Caco-2 (cell line): ENCODE measurements around the gene CCDC3. TPM values are rescaled to one million over a fixed set of nuclear protein-coding genes. Genes with fewer than 3 reads are reported as not detected.

Experiments used
- BruUV-seq: library from RNA; stranded (reverse); fragments of 400-500 nt; replicated peaks from 2 replicates; lab custom pipeline; 2021; lab: Mats Ljungman, UMichigan
- CTCF ChIA-PET: fragments of 300-600 bp; sonication (Branson Sonifier 250); formaldehyde crosslinking; loops from one replicate; lab custom pipeline; 2022; ENCODE audit warnings: antibody characterized with exemption; lab: Charles Lee
- POLR2A ChIA-PET: fragments of 300-600 bp; sonication (Branson Sonifier 250); formaldehyde crosslinking; loops from one replicate; lab custom pipeline; 2022; ENCODE audit warnings: antibody characterized with exemption; lab: Charles Lee
- DNase-seq, 2 experiments: peaks; one replicate each; pipeline versions ENCODE4 v3.0.0 to v3.0.0-alpha.2; 2020 to 2022
- H3K27me3 ChIP-seq: replicated peaks from 2 replicates; pipeline ENCODE4 v1.6.0; 2011; ENCODE audit warnings: low read length; ENCODE audit not compliant: control insufficient read depth, insufficient read depth
- H3K36me3 ChIP-seq: 2 replicates; pipeline ENCODE4 v1.5.1; 2011; ENCODE audit warnings: low read length; ENCODE audit not compliant: control insufficient read depth, insufficient read depth
- H3K4me1 ChIP-seq: fragments of 250-450 bp; sonication (Bioruptor Pico); 2 replicates; pipeline ENCODE4 v1.5.1; 2020; ENCODE audit warnings: mild to moderate bottlenecking
- H3K4me3 ChIP-seq: 2 replicates; pipeline ENCODE4 v1.5.1; 2011; ENCODE audit warnings: low read depth, mild to moderate bottlenecking, control low read depth, low read length
- H3K9me3 ChIP-seq: fragments of 250-450 bp; sonication (Bioruptor Pico); 2 replicates; pipeline ENCODE4 v1.5.1; 2020; ENCODE audit warnings: mild to moderate bottlenecking, moderate library complexity
- H3K27ac Mint-ChIP-seq: one replicate; pipeline ENCODE4 v1.8.0; 2022; ENCODE audit warnings: mixed read lengths; ENCODE audit not compliant: unreplicated experiment
- H3K27me3 Mint-ChIP-seq: one replicate; pipeline ENCODE4 v1.8.0; 2022; ENCODE audit warnings: mixed read lengths; ENCODE audit not compliant: insufficient read depth, unreplicated experiment
- H3K36me3 Mint-ChIP-seq: one replicate; pipeline ENCODE4 v1.8.0; 2022; ENCODE audit warnings: mild to moderate bottlenecking, mixed read lengths; ENCODE audit not compliant: insufficient read depth, unreplicated experiment
- H3K4me1 Mint-ChIP-seq: one replicate; pipeline ENCODE4 v1.8.0; 2022; ENCODE audit warnings: low read depth, mixed read lengths; ENCODE audit not compliant: unreplicated experiment
- H3K4me3 Mint-ChIP-seq: one replicate; pipeline ENCODE4 v1.8.0; 2022; ENCODE audit warnings: mild to moderate bottlenecking, moderate library complexity, mixed read lengths; ENCODE audit not compliant: unreplicated experiment
- H3K9me3 Mint-ChIP-seq: one replicate; pipeline ENCODE4 v1.8.0; 2022; ENCODE audit warnings: mixed read lengths; ENCODE audit not compliant: unreplicated experiment
- intact Hi-C: fragments of 100-400 bp; cut with micrococcal nuclease; formaldehyde crosslinking; loops from one replicate; pipeline ENCODE4 v1.10.0; 2022; ENCODE audit not compliant: unreplicated experiment
- total RNA-seq: library from RNA; stranded (reverse); gene quantifications from 2 replicates; pipeline ENCODE4 v1.2.3, GENCODE V29; 2022
- TF ChIP-seq, protein P1 (sequence below), 2 experiments: fragments of 200-600 bp in 1 of 2; IDR thresholded peaks; 1 replicate in 1 of 2; 2 replicates in 1 of 2; pipeline versions ENCODE4 v1.5.1 to v1.8.0; 2011 to 2022; ENCODE audit warnings: antibody characterized with exemption in 1 of 2, control low read depth in 1 of 2, inconsistent platforms in 1 of 2, low read depth in 1 of 2, low read length in 1 of 2, mild to moderate bottlenecking in 1 of 2, moderate library complexity in 1 of 2; ENCODE audit not compliant: insufficient read depth in 1 of 2, severe bottlenecking in 1 of 2, unreplicated experiment in 1 of 2

Gene CCDC3
- total RNA-seq, 1 experiment from 2014 or later, result 3.2 TPM

DNA sequence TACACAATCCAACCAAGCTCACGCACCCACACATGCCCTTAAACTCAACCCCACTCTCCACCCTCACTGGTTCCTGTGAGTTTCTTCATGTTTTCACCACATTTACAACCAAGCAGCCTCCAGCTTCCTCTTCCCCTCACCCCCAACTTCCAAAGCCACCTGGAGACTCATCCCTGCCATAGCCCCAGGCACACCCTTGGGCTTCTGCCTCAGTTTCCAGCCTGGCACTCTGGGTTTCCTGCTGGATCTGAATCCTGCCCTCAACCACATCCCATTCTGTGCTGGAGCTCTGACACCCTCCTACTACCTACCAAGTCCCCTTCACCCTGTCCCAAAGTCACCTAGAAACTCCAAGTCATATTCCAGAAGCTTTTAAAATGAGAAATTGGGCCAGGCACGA lies 29.4 kb downstream of the CCDC3 start:
- no TSS peak for BruUV-seq
- Histone ChIP-seq H3K27me3 (no peaks in the 10 kb centered on the region), H3K4me3 (no peak overlapping the region), H3K36me3 (no peaks in the 10 kb centered on the region), H3K9me3 (peaks cover 5% of the 10 kb centered on the region), H3K4me1 (no peaks in the 10 kb centered on the region)
- H3K4me3 Mint-ChIP-seq, result no peak overlapping the region
- no peak overlapping the region for H3K27ac Mint-ChIP-seq
- H3K27me3 Mint-ChIP-seq, result peaks cover 9% of the 10 kb centered on the region
- ChIA-PET POLR2A (no interaction called here), CTCF (interaction anchor here (0.6 kb wide), 1 partner anchor 754 kb away, joined by 3 read pairs; no protein-coding TSS in a partner anchor)
- intact Hi-C loops, result no loop called here
- peaks cover 13% of the 10 kb centered on the region for H3K9me3 Mint-ChIP-seq
- no peak for DNase-seq
- peaks cover 5% of the 10 kb centered on the region for H3K36me3 Mint-ChIP-seq
- TF ChIP-seq, protein P1, sequence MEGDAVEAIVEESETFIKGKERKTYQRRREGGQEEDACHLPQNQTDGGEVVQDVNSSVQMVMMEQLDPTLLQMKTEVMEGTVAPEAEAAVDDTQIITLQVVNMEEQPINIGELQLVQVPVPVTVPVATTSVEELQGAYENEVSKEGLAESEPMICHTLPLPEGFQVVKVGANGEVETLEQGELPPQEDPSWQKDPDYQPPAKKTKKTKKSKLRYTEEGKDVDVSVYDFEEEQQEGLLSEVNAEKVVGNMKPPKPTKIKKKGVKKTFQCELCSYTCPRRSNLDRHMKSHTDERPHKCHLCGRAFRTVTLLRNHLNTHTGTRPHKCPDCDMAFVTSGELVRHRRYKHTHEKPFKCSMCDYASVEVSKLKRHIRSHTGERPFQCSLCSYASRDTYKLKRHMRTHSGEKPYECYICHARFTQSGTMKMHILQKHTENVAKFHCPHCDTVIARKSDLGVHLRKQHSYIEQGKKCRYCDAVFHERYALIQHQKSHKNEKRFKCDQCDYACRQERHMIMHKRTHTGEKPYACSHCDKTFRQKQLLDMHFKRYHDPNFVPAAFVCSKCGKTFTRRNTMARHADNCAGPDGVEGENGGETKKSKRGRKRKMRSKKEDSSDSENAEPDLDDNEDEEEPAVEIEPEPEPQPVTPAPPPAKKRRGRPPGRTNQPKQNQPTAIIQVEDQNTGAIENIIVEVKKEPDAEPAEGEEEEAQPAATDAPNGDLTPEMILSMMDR (IDR thresholded peaks at IDR 0.05; ENCODE audit: insufficient read depth in 1 of 2, low read depth in 1 of 2, low read length in 1 of 2, severe bottlenecking in 1 of 2, unreplicated experiment in 1 of 2), result no peak
- peaks cover 6% of the 10 kb centered on the region for H3K4me1 Mint-ChIP-seq

GRCh38 chr10:12971001-12971788 lies 30.3 kb downstream of the CCDC3 start:
- Histone ChIP-seq H3K9me3 (peaks cover 7% of the 10 kb centered on the region), H3K27me3 (no peaks in the 10 kb centered on the region), H3K36me3 (no peaks in the 10 kb centered on the region), H3K4me3 (no peak overlapping the region), H3K4me1 (no peaks in the 10 kb centered on the region)
- peaks cover 5% of the 10 kb centered on the region for H3K36me3 Mint-ChIP-seq
- H3K27me3 Mint-ChIP-seq, result peaks cover 12% of the 10 kb centered on the region
- peaks cover 16% of the 10 kb centered on the region for H3K9me3 Mint-ChIP-seq
- CTCF ChIA-PET, result interaction anchor here (0.7 kb wide), 1 partner anchor 133 kb away, joined by 4 read pairs; no protein-coding TSS in a partner anchor
- POLR2A ChIA-PET, result no interaction called here
- no peak overlapping the region for H3K27ac Mint-ChIP-seq
- H3K4me1 Mint-ChIP-seq, result peaks cover 6% of the 10 kb centered on the region
- BruUV-seq, result no TSS peak
- DNase-seq, result no peak
- intact Hi-C loops, result no loop called here
- TF ChIP-seq, protein P1 (IDR thresholded peaks at IDR 0.05; ENCODE audit: insufficient read depth in 1 of 2, low read depth in 1 of 2, low read length in 1 of 2, severe bottlenecking in 1 of 2, unreplicated experiment in 1 of 2), result no peak
- no peak overlapping the region for H3K4me3 Mint-ChIP-seq

- H3K9me3 Mint-ChIP-seq, result peaks cover 16% of the 10 kb centered on the region
- intact Hi-C loops, result no loop called here
- TF ChIP-seq, protein P1 (IDR thresholded peaks at IDR 0.05; ENCODE audit: insufficient read depth in 1 of 2, low read depth in 1 of 2, low read length in 1 of 2, severe bottlenecking in 1 of 2, unreplicated experiment in 1 of 2), result no peak
- peaks cover 2% of the 10 kb centered on the region for H3K36me3 Mint-ChIP-seq
- Histone ChIP-seq H3K27me3 (no peaks in the 10 kb centered on the region), H3K36me3 (no peaks in the 10 kb centered on the region), H3K4me1 (no peaks in the 10 kb centered on the region), H3K4me3 (no peak overlapping the region), H3K9me3 (peaks cover 7% of the 10 kb centered on the region)
- no TSS peak for BruUV-seq
- peaks cover 12% of the 10 kb centered on the region for H3K27me3 Mint-ChIP-seq
- H3K4me1 Mint-ChIP-seq, result peaks cover 2% of the 10 kb centered on the region
- no peak for DNase-seq
- H3K4me3 Mint-ChIP-seq, result no peak overlapping the region
- no peak overlapping the region for H3K27ac Mint-ChIP-seq
- ChIA-PET POLR2A (no interaction called here), CTCF (no interaction called here)
Observed at GRCh38 chr10:12969951-12970350, 31.6 kb downstream of the CCDC3 start.
